Eye (tissue), 1 donor: ENCODE measurements around the gene ENPP6.
A peak's percentile ranks its signal among the peaks of the same experiment; 100 is the strongest.
"Not testable (repeated sequence)": the region's sequence is repeated elsewhere in the genome, so short reads cannot be mapped to it uniquely, and the experiment has no call there.

Experiments
- DNase-seq: peaks from one replicate; pipeline ENCODE4 v3.0.0-alpha.2; 2015

ENPP6 gene

DNA sequence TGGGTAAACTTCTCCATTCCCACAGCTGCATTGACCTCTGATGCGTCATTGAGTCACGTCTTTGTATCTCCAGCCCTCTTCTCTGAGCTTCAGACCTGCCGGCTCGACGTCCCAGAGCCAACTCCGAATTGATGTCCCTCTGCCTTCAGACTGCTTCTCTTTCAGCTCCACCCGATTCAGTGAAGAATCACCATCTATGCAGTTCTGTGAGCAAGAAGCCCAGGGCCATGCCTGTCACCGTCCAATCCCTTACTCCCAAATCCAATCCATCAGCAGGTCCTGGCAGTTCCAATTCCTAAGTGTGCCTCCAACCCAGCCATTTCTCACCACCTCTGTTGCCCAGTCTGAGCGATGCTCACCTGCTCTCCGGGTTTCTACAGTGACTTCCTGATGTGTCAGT is 70.7 kb downstream of the ENPP6 start:
- DNase-seq, result no peak

- no peak for DNase-seq
Observed at GRCh38 chr4:184145596-184145995, 72.1 kb downstream of the ENPP6 start.

DNA sequence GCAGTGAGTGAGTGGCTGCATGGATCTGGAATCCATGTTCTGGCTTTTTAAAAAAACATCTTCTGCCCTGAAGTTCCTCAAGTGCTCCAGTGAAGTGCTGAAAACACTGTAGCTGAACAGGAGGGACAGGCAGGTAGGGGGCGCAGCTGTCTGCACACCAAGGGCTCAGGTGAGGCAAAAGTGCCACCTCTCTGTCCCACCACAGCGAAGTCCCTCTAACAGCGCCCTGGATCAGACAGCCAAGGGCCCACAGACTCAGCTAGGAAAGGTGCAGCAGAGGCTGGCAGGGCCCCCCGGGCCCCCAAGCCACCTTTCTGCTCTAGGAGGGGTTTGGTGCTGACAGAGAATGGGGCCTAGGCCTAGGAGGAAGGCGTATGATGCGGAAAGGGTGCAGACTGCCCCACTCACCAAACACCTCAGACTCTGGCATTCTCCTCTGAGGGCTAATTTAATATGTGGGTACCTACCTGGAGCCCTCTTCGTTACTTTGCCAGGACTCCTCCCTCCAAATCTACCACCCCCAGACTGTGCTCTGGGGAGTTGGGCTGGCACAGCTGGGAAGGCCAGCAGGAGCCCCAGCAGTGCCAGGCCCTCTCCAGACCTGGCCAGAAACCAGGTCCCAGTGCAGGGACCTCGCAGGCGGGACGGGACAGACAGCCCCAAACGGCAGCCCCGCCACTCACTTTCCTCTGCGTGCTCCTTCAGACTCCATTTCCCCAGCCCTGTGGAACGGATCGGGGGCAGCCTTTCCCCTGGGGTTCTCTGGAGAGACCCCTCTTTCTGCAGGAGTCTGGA is 73.7 kb downstream of the ENPP6 start:
- no peak for DNase-seq

DNA sequence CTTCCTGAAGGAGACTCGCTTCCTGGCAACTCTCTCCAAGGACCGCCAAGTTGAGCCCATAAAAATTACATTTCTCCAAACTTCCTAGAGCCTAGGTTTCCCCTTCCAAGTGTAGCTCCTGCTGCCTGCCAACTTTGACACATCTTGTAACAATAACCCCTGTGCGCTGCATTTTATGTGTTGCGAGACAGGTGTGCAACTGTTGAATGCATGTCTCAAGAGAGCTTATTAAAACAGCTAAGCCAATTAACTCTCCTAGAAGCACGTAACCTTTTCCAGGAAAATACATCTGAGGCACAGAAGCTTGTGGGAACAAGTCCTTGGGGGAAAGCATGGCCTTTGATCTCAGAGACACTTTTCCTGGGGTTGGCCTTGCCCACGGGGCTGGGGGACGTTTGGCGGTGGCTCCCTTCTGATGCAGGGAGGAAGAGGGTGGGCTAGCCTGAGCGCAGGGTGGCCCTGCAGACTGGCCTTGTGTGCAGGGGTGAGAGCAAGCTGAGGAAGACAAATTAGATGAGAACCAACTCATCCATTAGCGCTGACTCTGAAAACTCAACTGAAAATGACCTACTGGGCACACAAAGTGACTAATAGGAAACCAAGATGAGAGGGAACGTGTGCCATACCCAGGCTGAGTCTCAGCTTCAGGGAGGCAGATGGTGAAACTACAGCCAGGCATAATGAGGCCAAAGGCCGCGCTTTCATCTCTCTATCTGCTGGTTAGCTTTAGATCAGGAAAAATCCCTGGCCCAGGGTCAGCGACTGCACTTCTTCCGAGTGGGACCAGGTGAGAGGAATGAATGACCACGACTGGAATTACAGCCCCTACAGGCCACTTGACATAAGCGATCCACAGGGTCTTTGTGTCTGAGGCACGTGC is 75.3 kb downstream of the ENPP6 start:
- no peak for DNase-seq

DNA sequence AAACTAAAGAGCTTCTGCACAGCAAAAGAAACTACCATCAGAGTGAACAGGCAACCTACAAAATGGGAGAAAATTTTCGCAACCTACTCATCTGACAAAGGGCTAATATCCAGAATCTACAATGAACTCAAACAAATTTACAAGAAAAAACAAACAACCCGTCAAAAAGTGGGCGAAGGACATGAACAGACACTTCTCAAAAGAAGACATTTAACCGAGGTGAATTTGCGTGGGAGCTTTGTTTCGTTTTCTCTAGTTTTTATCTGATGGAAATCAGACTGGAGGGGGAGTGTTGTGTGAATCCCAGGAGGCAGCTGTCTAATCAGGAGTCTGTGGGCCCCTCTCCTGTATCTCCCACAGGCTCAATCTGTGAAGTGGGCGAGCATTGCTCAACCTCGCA is 76.8 kb downstream of the ENPP6 start:
- DNase-seq, result not testable (repeated sequence)

DNA sequence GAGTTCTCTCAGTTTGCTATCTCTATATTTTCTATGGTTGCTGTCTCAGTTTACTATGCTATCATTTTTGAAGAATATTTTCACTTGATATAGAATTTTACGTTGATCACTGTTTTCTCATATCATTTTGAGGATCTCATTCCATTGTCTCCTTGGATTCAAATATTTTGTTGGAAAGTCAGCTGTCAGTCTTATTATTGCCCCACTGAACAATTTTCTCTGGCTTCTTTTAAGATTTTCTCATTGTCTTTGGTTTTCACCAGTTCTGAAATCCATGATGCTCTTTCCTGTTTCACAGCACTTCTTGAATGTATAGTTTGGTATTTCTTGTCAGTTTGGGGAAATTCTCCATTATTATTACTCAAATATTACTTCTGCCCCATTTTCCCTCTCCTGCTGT is 81.1 kb downstream of the ENPP6 start:
- DNase-seq, result no peak

GRCh38 chr4:184126800-184127199 is 90.9 kb downstream of the ENPP6 start:
- no peak for DNase-seq

GRCh38 chr4:184122631-184123408 is 94.9 kb downstream of the ENPP6 start:
- no peak for DNase-seq

GRCh38 chr4:184120549-184121127 is 97.0 kb downstream of the ENPP6 start:
- no peak for DNase-seq

DNA sequence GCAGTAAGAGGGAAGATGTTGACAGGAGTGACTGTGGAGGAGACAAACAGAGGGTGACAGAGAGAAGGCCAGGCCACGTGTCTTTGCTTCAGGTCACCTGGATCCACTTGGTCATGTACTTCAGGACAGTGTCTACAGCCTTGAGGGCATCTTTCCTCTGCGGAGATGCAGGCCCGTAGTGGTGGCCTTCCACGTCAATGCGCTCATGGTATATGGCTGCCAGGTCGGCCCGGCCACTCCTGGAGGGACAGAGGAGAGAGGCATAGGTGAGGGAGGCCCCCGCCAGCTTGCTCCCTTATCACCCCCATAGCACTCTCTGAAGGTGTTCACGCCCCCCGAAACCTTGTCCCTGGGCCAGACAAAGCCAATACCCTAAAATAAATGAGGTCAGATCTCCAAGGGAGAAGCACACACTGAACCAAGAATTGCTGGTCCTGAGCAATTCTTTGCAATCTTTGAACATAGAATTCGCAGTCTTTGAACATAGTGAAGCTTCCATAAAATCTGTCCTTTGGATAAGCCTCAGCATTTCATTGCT is 99.9 kb downstream of the ENPP6 start:
- DNase-seq, result no peak

GRCh38 chr4:184115399-184115798 is 102.3 kb downstream of the ENPP6 start:
- DNase-seq, result no peak

DNA sequence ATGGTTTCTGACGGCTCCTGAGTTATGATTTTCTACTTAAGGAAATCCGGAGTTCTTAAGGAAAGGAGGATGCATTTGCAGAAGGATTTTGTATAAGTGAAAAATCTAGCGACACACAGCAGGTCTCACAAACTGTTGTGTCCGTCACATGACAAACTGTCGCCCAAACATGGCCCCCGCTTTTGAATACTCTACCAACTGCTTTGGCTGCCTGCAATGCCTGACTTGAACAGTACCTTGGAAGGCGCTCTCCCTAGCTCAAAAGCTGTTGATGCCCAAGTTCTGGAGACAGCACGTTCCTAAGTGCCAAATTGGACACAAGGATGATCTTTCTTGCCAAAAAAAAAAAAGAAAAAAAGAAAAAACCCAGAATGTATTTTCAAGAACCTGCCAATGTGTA is 103.2 kb downstream of the ENPP6 start:
- no peak for DNase-seq

DNA sequence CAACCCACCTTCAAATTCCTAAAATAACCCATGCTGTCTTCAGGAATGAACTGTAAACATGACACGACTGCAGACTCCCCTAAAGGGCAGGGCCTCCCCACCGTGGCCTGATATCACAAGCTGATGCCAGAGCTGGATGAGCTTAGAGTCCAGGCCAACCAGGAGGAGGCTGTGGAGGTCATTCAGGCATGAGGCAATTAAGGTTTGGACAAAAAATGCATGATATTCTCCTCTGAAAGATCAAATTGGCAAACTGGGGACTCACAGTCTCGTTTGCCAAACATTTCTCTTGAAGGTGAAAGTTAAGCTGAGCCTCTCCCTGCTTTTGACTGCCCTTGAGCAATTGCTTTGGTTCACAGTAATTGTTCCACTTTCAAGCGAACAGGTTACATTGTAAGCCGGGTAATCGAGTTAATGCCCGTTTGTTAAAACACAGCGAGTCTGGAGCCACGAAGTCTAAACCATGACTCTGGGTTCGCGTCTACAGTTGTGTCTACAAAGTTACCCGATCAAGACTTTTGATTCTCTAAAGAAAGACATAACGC is 105.6 kb downstream of the ENPP6 start:
- DNase-seq, result no peak

DNA sequence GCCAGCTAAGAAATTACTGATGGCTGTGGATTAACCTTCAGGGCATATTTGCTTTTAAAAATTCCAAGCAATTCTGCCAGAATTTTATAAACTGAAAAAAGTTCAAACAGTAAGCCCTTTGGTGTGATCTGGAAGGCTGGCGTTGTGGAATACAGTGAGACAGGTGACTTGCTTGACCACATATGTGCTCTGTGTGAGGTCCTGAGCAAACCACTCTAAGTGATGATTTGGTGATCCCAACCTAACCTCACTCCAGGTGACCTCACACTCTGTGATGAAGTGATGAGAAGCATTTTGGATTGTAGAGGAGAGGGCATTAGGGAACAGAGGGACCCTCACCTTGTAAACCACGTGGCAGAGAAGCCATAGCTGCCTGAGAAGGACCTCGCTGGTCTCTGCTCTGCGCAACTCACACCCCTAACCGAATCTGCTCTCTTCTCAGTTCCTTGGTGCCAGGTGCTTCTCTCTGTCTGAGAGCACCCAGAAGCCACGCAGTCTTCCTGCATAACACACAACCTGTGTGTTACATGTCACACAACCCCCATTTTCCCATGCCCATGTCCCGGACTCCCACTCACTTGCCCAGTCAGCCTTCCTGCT is 106.3 kb downstream of the ENPP6 start:
- DNase-seq, result no peak

GRCh38 chr4:184110452-184111224 is 107.0 kb downstream of the ENPP6 start:
- no peak for DNase-seq

DNA sequence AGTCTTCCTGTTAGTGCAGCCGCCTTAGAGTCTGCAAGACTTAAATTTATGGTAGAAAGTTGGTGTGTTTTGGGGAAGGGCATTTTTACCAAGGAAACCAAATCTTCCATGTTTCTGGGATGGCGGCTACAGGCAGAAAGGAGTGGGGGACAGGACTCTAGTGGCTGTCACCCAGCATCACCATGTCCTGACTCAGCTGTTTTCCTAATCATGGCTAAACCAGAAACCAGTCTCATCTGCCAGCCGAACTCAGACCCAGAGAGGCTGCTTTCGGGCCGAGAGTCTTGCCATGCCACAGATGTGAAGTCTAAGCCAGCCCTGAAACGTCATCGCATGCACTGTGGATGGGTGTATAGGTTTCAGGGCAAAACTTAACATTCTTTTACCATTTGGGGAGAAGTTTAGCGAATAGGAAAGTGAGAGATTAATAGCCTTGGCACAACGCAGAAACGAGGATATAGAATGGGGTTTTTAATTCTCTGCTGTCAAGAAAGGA is 109.6 kb downstream of the ENPP6 start:
- DNase-seq, result no peak

- DNase-seq, result no peak
Observed at GRCh38 chr4:184104419-184105101, 113.1 kb downstream of the ENPP6 start.

GRCh38 chr4:184103527-184104264 is 114.0 kb downstream of the ENPP6 start:
- peak; percentile 56 for DNase-seq

DNA sequence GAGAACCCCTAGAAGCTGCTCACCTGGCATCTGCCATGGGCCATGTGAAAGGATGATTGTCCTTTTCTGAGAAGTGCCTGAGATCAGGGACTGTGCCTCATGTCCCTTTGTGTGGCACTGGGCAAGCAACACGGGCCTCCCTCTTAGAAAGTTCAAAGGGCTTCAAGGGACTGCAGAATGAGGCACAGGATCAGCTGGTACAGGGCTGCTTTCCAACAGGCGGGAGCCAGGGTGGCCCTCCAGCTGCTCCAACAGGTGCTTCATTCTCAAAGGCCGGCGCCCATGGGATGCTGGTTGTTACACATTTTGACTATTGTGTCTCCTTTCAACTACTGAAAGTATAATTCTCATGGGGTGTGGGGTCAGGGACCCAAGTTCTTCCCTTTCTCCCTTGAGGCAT is 114.7 kb downstream of the ENPP6 start:
- no peak for DNase-seq

- no peak for DNase-seq
Observed at GRCh38 chr4:184102488-184102887, 115.2 kb downstream of the ENPP6 start.
